ENCODE measurements around the gene RAB11FIP3.

- TF ChIP-seq, protein P1, sequence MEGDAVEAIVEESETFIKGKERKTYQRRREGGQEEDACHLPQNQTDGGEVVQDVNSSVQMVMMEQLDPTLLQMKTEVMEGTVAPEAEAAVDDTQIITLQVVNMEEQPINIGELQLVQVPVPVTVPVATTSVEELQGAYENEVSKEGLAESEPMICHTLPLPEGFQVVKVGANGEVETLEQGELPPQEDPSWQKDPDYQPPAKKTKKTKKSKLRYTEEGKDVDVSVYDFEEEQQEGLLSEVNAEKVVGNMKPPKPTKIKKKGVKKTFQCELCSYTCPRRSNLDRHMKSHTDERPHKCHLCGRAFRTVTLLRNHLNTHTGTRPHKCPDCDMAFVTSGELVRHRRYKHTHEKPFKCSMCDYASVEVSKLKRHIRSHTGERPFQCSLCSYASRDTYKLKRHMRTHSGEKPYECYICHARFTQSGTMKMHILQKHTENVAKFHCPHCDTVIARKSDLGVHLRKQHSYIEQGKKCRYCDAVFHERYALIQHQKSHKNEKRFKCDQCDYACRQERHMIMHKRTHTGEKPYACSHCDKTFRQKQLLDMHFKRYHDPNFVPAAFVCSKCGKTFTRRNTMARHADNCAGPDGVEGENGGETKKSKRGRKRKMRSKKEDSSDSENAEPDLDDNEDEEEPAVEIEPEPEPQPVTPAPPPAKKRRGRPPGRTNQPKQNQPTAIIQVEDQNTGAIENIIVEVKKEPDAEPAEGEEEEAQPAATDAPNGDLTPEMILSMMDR (IDR thresholded peaks at IDR 0.05): no peak
- no peak for TF ChIP-seq CBX8 (IDR thresholded peaks at IDR 0.05)
- TF ChIP-seq, protein P2, sequence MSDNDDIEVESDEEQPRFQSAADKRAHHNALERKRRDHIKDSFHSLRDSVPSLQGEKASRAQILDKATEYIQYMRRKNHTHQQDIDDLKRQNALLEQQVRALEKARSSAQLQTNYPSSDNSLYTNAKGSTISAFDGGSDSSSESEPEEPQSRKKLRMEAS (IDR thresholded peaks at IDR 0.05): no peak
- no peak for TF ChIP-seq CBX2 (IDR thresholded peaks at IDR 0.05; ENCODE audit: borderline replicate concordance, low read depth)
- no peak for TF ChIP-seq JUN (IDR thresholded peaks at IDR 0.05)
- no peak for TF ChIP-seq EP300 (IDR thresholded peaks at IDR 0.05)
- no peak for TF ChIP-seq CHD4 (IDR thresholded peaks at IDR 0.05; ENCODE audit: borderline replicate concordance)
- TF ChIP-seq POLR2A (IDR thresholded peaks at IDR 0.05; ENCODE audit: low read length): no peak
- TF ChIP-seq MAFK (IDR thresholded peaks at IDR 0.05; ENCODE audit: partially characterized antibody): no peak
- no peak for TF ChIP-seq ZFP36 (IDR thresholded peaks at IDR 0.05; ENCODE audit: borderline replicate concordance, partially characterized antibody)
Observed at GRCh38 chr16:516301-516700, 90.9 kb downstream of the RAB11FIP3 start.

Measured in A549 (cell line).